HepG2 (cell line): ENCODE data around the gene DNPH1. TPM values are rescaled to one million over a fixed set of nuclear protein-coding genes. Genes with fewer than 3 reads are reported as not detected.

Experiments
- ATAD3A ChIP-seq: sonication (generic); formaldehyde crosslinking; IDR thresholded peaks from 2 replicates; pipeline ENCODE4 v1.4.0; 2020; ENCODE audit warnings: missing genetic modification reagents
- BRD4 ChIP-seq: sonication (generic); formaldehyde crosslinking; IDR thresholded peaks from 2 replicates; pipeline ENCODE4 v1.4.0; 2020; ENCODE audit warnings: missing genetic modification reagents
- CAMTA2 ChIP-seq: sonication (generic); formaldehyde crosslinking; IDR thresholded peaks from 2 replicates; pipeline ENCODE4 v1.4.0; 2020; ENCODE audit warnings: mild to moderate bottlenecking, missing genetic modification reagents, borderline replicate concordance
- CC2D1A ChIP-seq: sonication (generic); formaldehyde crosslinking; IDR thresholded peaks from 2 replicates; pipeline ENCODE4 v1.8.1; 2023; ENCODE audit warnings: mild to moderate bottlenecking, missing genetic modification reagents
- DMAP1 ChIP-seq: IDR thresholded peaks from 2 replicates; pipeline ENCODE4 v1.6.1; 2016
- EED ChIP-seq: sonication (generic); formaldehyde crosslinking; IDR thresholded peaks from 2 replicates; pipeline ENCODE4 v1.5.0; 2020; ENCODE audit warnings: mild to moderate bottlenecking, missing genetic modification reagents
- HMG20B ChIP-seq: conservative IDR thresholded peaks from 2 replicates; pipeline ENCODE4 v1.6.1; 2016; ENCODE audit warnings: missing genetic modification reagents, missing compliant biosample characterization
- MYNN ChIP-seq: sonication (generic); formaldehyde crosslinking; IDR thresholded peaks from 2 replicates; pipeline ENCODE4 v1.4.0; 2020; ENCODE audit warnings: mild to moderate bottlenecking, low read depth, missing genetic modification reagents
- MZF1 ChIP-seq: sonication (generic); formaldehyde crosslinking; IDR thresholded peaks from 2 replicates; pipeline ENCODE4 v1.8.1; 2023; ENCODE audit warnings: mild to moderate bottlenecking, missing genetic modification reagents, borderline replicate concordance
- NFE2L1 ChIP-seq: sonication (generic); formaldehyde crosslinking; IDR thresholded peaks from 2 replicates; pipeline ENCODE4 v1.4.0; 2020; ENCODE audit warnings: missing genetic modification reagents, mild to moderate bottlenecking, borderline replicate concordance
- NFIC ChIP-seq: IDR thresholded peaks from 2 replicates; pipeline ENCODE4 v1.6.1; 2012; ENCODE audit warnings: mild to moderate bottlenecking, low read length, inconsistent platforms
- NR2F6 ChIP-seq, 2 experiments: IDR thresholded peaks; 2 replicates each; pipeline ENCODE4 v1.6.1; 2016; ENCODE audit warnings: antibody characterized with exemption in 1 of 2, mild to moderate bottlenecking in 1 of 2
- SIN3A ChIP-seq: IDR thresholded peaks from 2 replicates; pipeline ENCODE4 v1.6.1; 2011; ENCODE audit warnings: low read depth, mild to moderate bottlenecking, control low read depth, low read length, borderline replicate concordance
- ZNF33B ChIP-seq: sonication (generic); formaldehyde crosslinking; IDR thresholded peaks from 2 replicates; pipeline ENCODE4 v1.5.1; 2020; ENCODE audit warnings: mild to moderate bottlenecking, missing genetic modification reagents
- ZNF44 ChIP-seq: sonication (generic); formaldehyde crosslinking; IDR thresholded peaks from 2 replicates; pipeline ENCODE4 v1.5.1; 2020; ENCODE audit warnings: mild to moderate bottlenecking, missing genetic modification reagents
- ZNF530 ChIP-seq: sonication (generic); formaldehyde crosslinking; IDR thresholded peaks from 2 replicates; pipeline ENCODE4 v1.5.0; 2020; ENCODE audit warnings: low read depth, mild to moderate bottlenecking, missing genetic modification reagents
- ZNF749 ChIP-seq: sonication (generic); formaldehyde crosslinking; IDR thresholded peaks from 2 replicates; pipeline ENCODE4 v1.8.0; 2022; ENCODE audit warnings: mild to moderate bottlenecking, missing genetic modification reagents, moderate library complexity, borderline replicate concordance
- polyA plus RNA-seq, 8 experiments: library from polyadenylated mRNA; depleted of rRNA in 3 of 8; stranded (reverse) in 7 of 8; unstranded in 1 of 8; fragments of >200 nt; fragmentation: Illumina TruSeq in 4 of 8; extraction: Trizol in 4 of 8; gene quantifications; 2 replicates each; pipeline versions ENCODE4 v1.2.1 to v1.2.3, GENCODE V29; 2011 to 2016; ENCODE audit warnings: low read depth in 4 of 8, missing spikeins in 1 of 8, mixed read lengths in 1 of 8; ENCODE audit not compliant: insufficient read depth in 1 of 8
- total RNA-seq, 5 experiments: library from RNA; depleted of rRNA; stranded (reverse); fragments of >200 nt; fragmentation: Illumina TruSeq; extraction: Trizol; gene quantifications; 2 replicates each; pipeline ENCODE4 v1.2.3, GENCODE V29; 2016; ENCODE audit warnings: low read depth in 1 of 5
- TF ChIP-seq, protein P1 (sequence below): sonication (generic); formaldehyde crosslinking; IDR thresholded peaks from 2 replicates; pipeline ENCODE4 v1.9.0; 2021; ENCODE audit warnings: missing genetic modification reagents, mild to moderate bottlenecking, borderline replicate concordance
- TF ChIP-seq, protein P2 (sequence below): sonication (generic); formaldehyde crosslinking; IDR thresholded peaks from 2 replicates; pipeline ENCODE4 v1.4.0; 2020; ENCODE audit warnings: missing genetic modification reagents; ENCODE audit errors: not compliant biosample characterization
- TF ChIP-seq, protein P3 (sequence below): sonication (generic); formaldehyde crosslinking; conservative IDR thresholded peaks from 2 replicates; pipeline ENCODE4 v1.8.1; 2023; ENCODE audit warnings: missing genetic modification reagents
- TF ChIP-seq, protein P4 (sequence below): IDR thresholded peaks from 2 replicates; pipeline ENCODE4 v1.6.1; 2016; ENCODE audit warnings: mild to moderate bottlenecking

The DNPH1 gene
- total and polyA plus RNA-seq, 2 of the 13 experiments (the other 11 are each of a cell fraction or from before 2014, with no cell fraction given), result 56.5 to 75.1 TPM

DNA sequence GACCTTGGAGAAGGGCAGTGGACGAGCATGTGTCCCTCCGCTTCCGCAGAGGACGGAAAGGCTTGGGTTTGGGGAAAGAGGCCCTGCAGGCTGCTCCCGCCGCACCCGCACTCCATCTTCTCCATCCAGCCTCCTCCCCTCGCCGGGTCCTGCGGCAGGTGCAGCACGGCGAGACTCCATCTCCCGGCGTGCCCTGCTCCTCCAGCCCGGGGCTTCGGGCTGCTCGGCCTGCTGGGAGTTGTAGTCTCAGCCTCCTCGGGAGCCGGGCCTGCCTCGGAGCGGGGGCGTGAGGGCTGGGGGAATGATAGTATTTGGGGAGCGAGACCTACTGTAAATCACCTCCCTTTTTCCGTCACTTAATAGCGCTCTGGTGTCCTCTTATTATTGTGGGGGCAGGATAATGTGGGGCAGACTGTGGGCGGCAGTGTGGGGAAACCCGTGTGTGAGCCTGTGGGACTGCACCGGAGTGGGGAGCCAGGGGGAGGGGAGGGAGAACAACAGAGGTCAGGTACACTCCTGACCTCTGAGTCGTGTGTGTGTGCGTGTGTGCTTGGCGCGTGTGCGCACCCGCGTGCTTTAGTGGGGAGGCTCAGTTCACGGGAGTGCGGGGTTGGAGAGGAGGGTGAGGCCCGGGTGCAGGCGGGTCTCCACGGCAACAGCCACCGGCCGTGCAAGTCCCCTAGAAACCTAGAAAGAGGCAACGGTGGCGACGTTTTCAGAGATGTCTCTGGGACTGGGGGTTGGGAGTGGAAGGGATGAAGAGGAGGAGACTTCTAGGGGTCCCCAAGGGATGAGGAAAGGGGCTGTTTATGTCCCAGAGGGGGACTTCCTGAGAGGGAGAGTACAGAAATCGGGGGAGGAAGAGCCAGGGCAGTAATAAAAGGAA lies 18.1 kb upstream of the DNPH1 start (continued):
- no peak; the same call in 1 of the 2 replicates for TF ChIP-seq HMG20B (CRISPR knock-in tag)
- no peak; the same call in 1 of the 2 replicates for TF ChIP-seq BRD4
- TF ChIP-seq SIN3A, result no peak; the same call in 1 of the 2 replicates
- no peak; the same call in 1 of the 2 replicates for TF ChIP-seq CAMTA2 (CRISPR knock-in tag)
- TF ChIP-seq ZNF33B (CRISPR knock-in tag), result peak; percentile 77; the same call in 1 of the 2 replicates
- TF ChIP-seq ATAD3A (CRISPR knock-in tag), result no peak
- no peak for TF ChIP-seq MYNN (CRISPR knock-in tag)
- no peak for TF ChIP-seq MZF1 (CRISPR knock-in tag)
- peak; percentile 54 for TF ChIP-seq NR2F6 (IDR thresholded peaks at IDR 0.05)
- no peak; the same call in 1 of the 2 replicates for TF ChIP-seq NR2F6 (CRISPR knock-in tag; IDR thresholded peaks at IDR 0.05)
- TF ChIP-seq NFE2L1 (CRISPR knock-in tag), result no peak
- TF ChIP-seq, protein P1, sequence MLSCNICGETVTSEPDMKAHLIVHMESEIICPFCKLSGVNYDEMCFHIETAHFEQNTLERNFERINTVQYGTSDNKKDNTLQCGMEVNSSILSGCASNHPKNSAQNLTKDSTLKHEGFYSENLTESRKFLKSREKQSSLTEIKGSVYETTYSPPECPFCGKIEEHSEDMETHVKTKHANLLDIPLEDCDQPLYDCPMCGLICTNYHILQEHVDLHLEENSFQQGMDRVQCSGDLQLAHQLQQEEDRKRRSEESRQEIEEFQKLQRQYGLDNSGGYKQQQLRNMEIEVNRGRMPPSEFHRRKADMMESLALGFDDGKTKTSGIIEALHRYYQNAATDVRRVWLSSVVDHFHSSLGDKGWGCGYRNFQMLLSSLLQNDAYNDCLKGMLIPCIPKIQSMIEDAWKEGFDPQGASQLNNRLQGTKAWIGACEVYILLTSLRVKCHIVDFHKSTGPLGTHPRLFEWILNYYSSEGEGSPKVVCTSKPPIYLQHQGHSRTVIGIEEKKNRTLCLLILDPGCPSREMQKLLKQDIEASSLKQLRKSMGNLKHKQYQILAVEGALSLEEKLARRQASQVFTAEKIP (CRISPR knock-in tag), result no peak
- TF ChIP-seq, protein P2, sequence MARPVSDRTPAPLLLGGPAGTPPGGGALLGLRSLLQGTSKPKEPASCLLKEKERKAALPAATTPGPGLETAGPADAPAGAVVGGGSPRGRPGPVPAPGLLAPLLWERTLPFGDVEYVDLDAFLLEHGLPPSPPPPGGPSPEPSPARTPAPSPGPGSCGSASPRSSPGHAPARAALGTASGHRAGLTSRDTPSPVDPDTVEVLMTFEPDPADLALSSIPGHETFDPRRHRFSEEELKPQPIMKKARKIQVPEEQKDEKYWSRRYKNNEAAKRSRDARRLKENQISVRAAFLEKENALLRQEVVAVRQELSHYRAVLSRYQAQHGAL (CRISPR knock-in tag), result no peak
- TF ChIP-seq, protein P3, sequence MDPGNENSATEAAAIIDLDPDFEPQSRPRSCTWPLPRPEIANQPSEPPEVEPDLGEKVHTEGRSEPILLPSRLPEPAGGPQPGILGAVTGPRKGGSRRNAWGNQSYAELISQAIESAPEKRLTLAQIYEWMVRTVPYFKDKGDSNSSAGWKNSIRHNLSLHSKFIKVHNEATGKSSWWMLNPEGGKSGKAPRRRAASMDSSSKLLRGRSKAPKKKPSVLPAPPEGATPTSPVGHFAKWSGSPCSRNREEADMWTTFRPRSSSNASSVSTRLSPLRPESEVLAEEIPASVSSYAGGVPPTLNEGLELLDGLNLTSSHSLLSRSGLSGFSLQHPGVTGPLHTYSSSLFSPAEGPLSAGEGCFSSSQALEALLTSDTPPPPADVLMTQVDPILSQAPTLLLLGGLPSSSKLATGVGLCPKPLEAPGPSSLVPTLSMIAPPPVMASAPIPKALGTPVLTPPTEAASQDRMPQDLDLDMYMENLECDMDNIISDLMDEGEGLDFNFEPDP, result no peak
- TF ChIP-seq ZNF749 (CRISPR knock-in tag), result 0 out of 2 replicates have a peak, but pooled peaks have one; percentile 46
- TF ChIP-seq, protein P4, sequence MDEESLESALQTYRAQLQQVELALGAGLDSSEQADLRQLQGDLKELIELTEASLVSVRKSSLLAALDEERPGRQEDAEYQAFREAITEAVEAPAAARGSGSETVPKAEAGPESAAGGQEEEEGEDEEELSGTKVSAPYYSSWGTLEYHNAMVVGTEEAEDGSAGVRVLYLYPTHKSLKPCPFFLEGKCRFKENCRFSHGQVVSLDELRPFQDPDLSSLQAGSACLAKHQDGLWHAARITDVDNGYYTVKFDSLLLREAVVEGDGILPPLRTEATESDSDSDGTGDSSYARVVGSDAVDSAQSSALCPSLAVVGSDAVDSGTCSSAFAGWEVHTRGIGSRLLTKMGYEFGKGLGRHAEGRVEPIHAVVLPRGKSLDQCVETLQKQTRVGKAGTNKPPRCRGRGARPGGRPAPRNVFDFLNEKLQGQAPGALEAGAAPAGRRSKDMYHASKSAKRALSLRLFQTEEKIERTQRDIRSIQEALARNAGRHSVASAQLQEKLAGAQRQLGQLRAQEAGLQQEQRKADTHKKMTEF, result peak; percentile 70
- no peak for TF ChIP-seq NFIC
- peak; percentile 14; the same call in 1 of the 2 replicates for TF ChIP-seq ZNF44
- TF ChIP-seq CC2D1A, result no peak
- 0 out of 2 replicates have a peak, but pooled peaks have one; percentile 5 for TF ChIP-seq EED (CRISPR knock-in tag)
- TF ChIP-seq DMAP1, result no peak; the same call in 1 of the 2 replicates
- no peak for TF ChIP-seq ZNF530 (CRISPR knock-in tag)
